ENCODE data around the gene SRGN. TPM values are rescaled to one million over a fixed set of nuclear protein-coding genes. Genes with fewer than 3 reads are reported as not detected.

Gene SRGN
- total RNA-seq, 3 donors from 2014 or later: 15.6 to 54.6 (median 43.9) TPM

- no peaks in the 10 kb centered on the region for H3K36me3 ChIP-seq (ENCODE audit: low read depth)
- ATAC-seq: no peak
- no peak overlapping the region for H3K4me3 ChIP-seq
- H3K9me3 ChIP-seq: no peaks in the 10 kb centered on the region
- peaks cover 6% of the 10 kb centered on the region for H3K4me1 ChIP-seq (ENCODE audit: low read depth)
- no peak for DNase-seq
- no peak for TF ChIP-seq CTCF (IDR thresholded peaks at IDR 0.05)
- intact Hi-C loops (cut with DNase I, micrococcal nuclease): no loop called here
These were observed 57.4 kb downstream of the SRGN start for GRCh38 chr10:69145329-69145728.

- Histone ChIP-seq H3K4me1 (ENCODE audit: low read depth) (peaks cover 6% of the 10 kb centered on the region), H3K36me3 (ENCODE audit: low read depth) (no peaks in the 10 kb centered on the region), H3K4me3 (no peak overlapping the region), H3K9me3 (no peaks in the 10 kb centered on the region)
- no peak for DNase-seq
- no peak for ATAC-seq
- TF ChIP-seq CTCF (IDR thresholded peaks at IDR 0.05): no peak
- intact Hi-C loops (cut with DNase I, micrococcal nuclease): no loop called here
These were observed 58.0 kb downstream of the SRGN start for GRCh38 chr10:69145864-69146263.

GRCh38 chr10:69146759-69147158 is 58.9 kb downstream of the SRGN start:
- Histone ChIP-seq H3K36me3 (ENCODE audit: low read depth) (no peaks in the 10 kb centered on the region), H3K4me3 (no peak overlapping the region), H3K9me3 (no peaks in the 10 kb centered on the region), H3K4me1 (ENCODE audit: low read depth) (peaks cover 6% of the 10 kb centered on the region)
- DNase-seq: no peak
- TF ChIP-seq CTCF (IDR thresholded peaks at IDR 0.05): no peak
- intact Hi-C loops (cut with DNase I, micrococcal nuclease): no loop called here
- no peak for ATAC-seq

GRCh38 chr10:69151984-69152383 is 64.1 kb downstream of the SRGN start:
- Histone ChIP-seq H3K4me3 (no peak overlapping the region), H3K4me1 (ENCODE audit: low read depth) (no peaks in the 10 kb centered on the region), H3K9me3 (no peaks in the 10 kb centered on the region), H3K36me3 (ENCODE audit: low read depth) (no peaks in the 10 kb centered on the region)
- DNase-seq: no peak
- no peak for ATAC-seq
- intact Hi-C loops (cut with DNase I, micrococcal nuclease): no loop called here
- TF ChIP-seq CTCF (IDR thresholded peaks at IDR 0.05): no peak

GRCh38 chr10:69153227-69153626 is 65.3 kb downstream of the SRGN start:
- intact Hi-C loops (cut with DNase I, micrococcal nuclease): no loop called here
- TF ChIP-seq CTCF (IDR thresholded peaks at IDR 0.05): no peak
- no peak overlapping the region for H3K4me3 ChIP-seq
- ATAC-seq (no peak), DNase-seq (no peak)
- H3K36me3 ChIP-seq (ENCODE audit: low read depth): no peaks in the 10 kb centered on the region
- no peaks in the 10 kb centered on the region for H3K9me3 ChIP-seq
- H3K4me1 ChIP-seq (ENCODE audit: low read depth): no peaks in the 10 kb centered on the region

Other genes starting within 250 kb of the SRGN start
- gene DDX50, start 186.8 kb upstream of the SRGN start, total RNA-seq: 10 to 100 TPM; 15.2 to 40.6 (median 24.6) TPM
- 10 to 100 TPM; 24.5 to 35.6 (median 31.8) TPM for gene DDX21, start 131.9 kb upstream of the SRGN start, total RNA-seq
- 10 to 100 TPM; 15.7 to 24.0 (median 19.5) TPM for gene KIFBP, start 99.3 kb upstream of the SRGN start, total RNA-seq
- 10 to 100 TPM; 51.7 to 64.0 (median 61.7) TPM for gene VPS26A, start 36.1 kb downstream of the SRGN start, total RNA-seq
- 10 to 100 TPM; 23.7 to 33.5 (median 27.5) TPM for gene SUPV3L1, start 92.1 kb downstream of the SRGN start, total RNA-seq
- 10 to 100 TPM; 20.2 to 31.2 (median 23.9) TPM for gene HKDC1, start 132.2 kb downstream of the SRGN start, total RNA-seq
- gene HK1, start 190.4 kb downstream of the SRGN start, total RNA-seq: 100 to 1,000 TPM in 1 of 3 donors, 10 to 100 TPM in 2; 63.9 to 102 (median 81.3) TPM

All from mucosa of descending colon (tissue), 3 donors.